ENCODE results near the gene JCAD. TPM values are rescaled to one million over a fixed set of nuclear protein-coding genes. Genes with fewer than 3 reads are reported as not detected.

JCAD gene
- total RNA-seq, 2 donors from 2014 or later = 1.8 to 23.5 TPM

DNA sequence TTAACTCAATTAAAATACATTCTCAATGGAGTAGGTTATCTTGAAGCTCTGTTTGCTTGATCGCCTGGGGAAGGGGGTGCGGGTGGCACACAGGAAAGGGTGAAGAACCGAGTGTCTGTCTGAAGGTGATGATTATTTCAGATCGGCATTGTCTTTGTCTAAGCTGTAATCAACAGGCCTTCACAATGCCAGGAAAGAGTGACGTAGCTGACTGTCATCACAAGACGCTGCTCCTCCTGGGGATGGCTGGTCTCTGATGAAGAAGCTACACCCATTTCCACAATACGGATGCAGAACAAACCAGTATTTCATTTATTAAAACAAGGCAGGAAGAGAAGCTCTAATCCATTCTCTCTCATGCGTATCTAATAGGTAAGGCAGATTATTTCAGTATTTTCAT is 19.4 kb downstream of the JCAD start:
- no peaks in the 10 kb centered on the region for H3K4me1 ChIP-seq
- H3K4me3 ChIP-seq = no peak overlapping the region
- H3K27ac ChIP-seq = no peak overlapping the region
- H3K27me3 ChIP-seq = no peaks in the 10 kb centered on the region
- H3K9me3 ChIP-seq = no peaks in the 10 kb centered on the region
- intact Hi-C loops (cut with DNase I) = no loop called here
- no peak for DNase-seq
- H3K9ac ChIP-seq (ENCODE audit: low read depth in 2 of 2, low read length in 2 of 2) = no peak overlapping the region
- no peaks in the 10 kb centered on the region for H3K36me3 ChIP-seq
- TF ChIP-seq, protein P1, sequence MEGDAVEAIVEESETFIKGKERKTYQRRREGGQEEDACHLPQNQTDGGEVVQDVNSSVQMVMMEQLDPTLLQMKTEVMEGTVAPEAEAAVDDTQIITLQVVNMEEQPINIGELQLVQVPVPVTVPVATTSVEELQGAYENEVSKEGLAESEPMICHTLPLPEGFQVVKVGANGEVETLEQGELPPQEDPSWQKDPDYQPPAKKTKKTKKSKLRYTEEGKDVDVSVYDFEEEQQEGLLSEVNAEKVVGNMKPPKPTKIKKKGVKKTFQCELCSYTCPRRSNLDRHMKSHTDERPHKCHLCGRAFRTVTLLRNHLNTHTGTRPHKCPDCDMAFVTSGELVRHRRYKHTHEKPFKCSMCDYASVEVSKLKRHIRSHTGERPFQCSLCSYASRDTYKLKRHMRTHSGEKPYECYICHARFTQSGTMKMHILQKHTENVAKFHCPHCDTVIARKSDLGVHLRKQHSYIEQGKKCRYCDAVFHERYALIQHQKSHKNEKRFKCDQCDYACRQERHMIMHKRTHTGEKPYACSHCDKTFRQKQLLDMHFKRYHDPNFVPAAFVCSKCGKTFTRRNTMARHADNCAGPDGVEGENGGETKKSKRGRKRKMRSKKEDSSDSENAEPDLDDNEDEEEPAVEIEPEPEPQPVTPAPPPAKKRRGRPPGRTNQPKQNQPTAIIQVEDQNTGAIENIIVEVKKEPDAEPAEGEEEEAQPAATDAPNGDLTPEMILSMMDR (IDR thresholded peaks at IDR 0.05) = no peak

DNA sequence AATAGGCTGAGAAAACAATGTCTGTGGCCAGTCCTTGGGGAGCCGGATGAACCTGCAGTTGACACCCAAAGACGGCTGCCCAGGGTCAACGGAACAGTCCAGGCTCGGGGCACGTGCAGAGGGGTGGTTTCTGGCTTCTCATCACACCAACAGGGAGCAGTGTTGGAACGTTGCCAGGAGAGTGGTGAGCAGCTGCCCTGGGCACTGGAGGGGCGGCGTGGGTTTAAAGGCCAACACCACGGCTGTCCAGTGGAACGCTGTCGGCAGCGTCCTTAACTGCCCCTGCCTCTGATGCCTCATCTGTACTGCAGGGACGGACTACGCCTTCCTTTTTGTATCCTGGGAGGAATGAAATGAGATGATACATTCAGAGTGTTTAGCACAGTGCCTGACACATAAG is 19.8 kb downstream of the JCAD start:
- TF ChIP-seq, protein P1 (IDR thresholded peaks at IDR 0.05) = no peak
- H3K9ac ChIP-seq (ENCODE audit: low read depth in 2 of 2, low read length in 2 of 2) = no peak overlapping the region
- H3K27ac ChIP-seq = no peak overlapping the region
- H3K27me3 ChIP-seq = no peaks in the 10 kb centered on the region
- no peaks in the 10 kb centered on the region for H3K4me1 ChIP-seq
- intact Hi-C loops (cut with DNase I) = no loop called here
- no peaks in the 10 kb centered on the region for H3K9me3 ChIP-seq
- H3K4me3 ChIP-seq = no peak overlapping the region
- no peak for DNase-seq
- no peaks in the 10 kb centered on the region for H3K36me3 ChIP-seq

DNA sequence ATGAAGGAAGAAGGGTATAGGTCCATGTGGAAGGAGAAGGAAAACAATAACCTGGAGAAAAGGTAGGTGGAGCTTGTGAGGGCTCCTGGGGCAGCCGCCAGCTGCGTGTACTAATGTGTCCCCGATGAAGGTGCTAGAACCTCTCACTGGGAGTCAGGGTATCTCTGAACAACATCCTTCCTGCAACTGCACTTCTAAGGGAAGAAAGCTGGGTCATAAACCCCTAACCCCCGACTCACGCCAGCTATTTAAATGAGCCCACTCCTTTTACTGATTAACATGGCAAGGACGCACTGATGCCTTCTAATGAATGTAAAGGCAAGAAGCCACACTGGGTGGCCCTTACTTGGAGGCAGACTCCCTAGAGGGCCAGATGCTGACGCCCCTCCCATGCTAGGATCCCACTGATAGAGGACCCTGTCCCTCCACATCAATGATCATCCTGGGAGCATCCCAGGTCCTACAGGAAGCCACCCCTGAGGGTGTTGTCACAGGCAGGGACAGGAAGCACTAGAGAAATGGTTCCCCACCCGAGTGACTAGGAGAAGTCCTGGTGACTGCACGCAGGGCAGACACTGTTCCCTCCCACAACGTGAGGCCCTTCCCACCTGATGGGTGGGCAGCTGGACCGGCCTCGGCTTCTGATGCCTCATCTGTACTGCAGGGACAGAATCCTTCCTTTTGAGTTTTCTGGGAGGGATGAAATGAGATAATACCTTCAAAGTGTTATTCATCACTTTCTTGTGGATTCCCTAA is 20.4 kb downstream of the JCAD start:
- no peak overlapping the region for H3K27ac ChIP-seq
- no peak overlapping the region for H3K9ac ChIP-seq (ENCODE audit: low read depth in 2 of 2, low read length in 2 of 2)

DNA sequence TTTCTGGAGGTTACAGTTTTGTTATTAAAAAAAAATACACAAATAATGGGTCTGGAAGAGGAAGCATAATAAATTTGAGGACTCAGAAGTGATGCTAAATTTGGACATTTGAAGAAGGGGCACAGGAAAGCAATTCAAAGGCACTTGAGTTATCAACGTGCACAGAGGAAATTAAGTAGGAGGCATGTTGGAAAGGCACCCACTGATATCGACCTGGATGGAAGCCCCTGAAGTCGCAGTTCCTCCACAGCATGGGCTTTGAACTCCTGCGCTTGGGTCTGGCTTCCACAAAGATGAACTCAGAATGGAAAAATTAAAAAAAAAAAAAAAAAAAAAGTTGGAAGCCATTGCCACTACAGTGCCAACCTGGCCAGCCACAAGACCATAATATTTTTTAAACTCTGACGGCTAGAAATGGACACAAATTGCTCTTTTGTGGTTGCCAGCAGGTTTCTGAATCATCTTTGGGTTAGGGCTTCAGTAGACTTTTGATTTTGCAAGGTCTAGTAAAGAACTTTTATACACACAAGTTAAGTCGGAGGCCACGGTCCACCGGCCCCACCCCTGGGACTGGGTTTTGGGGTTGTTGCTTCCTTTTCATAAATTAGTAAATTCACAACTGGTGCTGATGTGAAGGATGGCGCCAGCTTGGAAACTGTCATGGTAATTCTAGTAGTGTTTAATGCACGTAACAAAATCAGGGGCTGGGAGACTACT is 21.6 kb downstream of the JCAD start:
- intact Hi-C loops (cut with DNase I) = no loop called here
- Histone ChIP-seq H3K27me3 (no peaks in the 10 kb centered on the region), H3K36me3 (no peaks in the 10 kb centered on the region), H3K9ac (ENCODE audit: low read depth in 2 of 2, low read length in 2 of 2) (no peak overlapping the region), H3K9me3 (no peaks in the 10 kb centered on the region), H3K27ac (no peak overlapping the region), H3K4me1 (no peaks in the 10 kb centered on the region), H3K4me3 (no peak overlapping the region)
- TF ChIP-seq, protein P1 (IDR thresholded peaks at IDR 0.05) = no peak
- no peak for DNase-seq

More for the DNA sequence above, 20.4 kb downstream of the JCAD start:
- TF ChIP-seq, protein P1 (IDR thresholded peaks at IDR 0.05) = no peak
- Histone ChIP-seq H3K4me1 (no peaks in the 10 kb centered on the region), H3K9me3 (no peaks in the 10 kb centered on the region), H3K4me3 (no peak overlapping the region), H3K27me3 (no peaks in the 10 kb centered on the region), H3K36me3 (no peaks in the 10 kb centered on the region)
- no peak for DNase-seq
- intact Hi-C loops (cut with DNase I) = no loop called here

DNA sequence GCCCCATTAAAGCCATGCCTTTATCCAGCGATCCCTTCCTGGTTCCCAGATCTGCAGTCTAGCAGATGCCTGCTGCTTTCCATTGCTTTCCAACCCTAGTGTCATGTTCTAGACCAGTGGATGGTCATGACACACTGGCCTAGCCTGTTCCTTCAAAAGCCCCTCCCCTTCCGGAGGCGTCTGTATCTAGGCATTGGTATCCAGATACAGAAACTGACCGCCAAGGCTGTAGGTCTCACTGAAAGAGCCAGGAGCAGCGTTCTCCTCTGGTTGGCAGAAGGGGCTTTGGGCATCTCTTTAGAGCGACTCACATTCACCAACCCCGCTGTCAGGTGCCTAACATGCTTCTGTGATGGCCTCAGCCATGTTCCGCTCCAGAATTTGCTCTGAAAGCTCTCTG is 22.6 kb downstream of the JCAD start:
- TF ChIP-seq, protein P1 (IDR thresholded peaks at IDR 0.05) = no peak
- no peak overlapping the region for H3K4me3 ChIP-seq
- H3K27me3 ChIP-seq = no peaks in the 10 kb centered on the region
- DNase-seq = no peak
- no peaks in the 10 kb centered on the region for H3K4me1 ChIP-seq
- no peak overlapping the region for H3K9ac ChIP-seq (ENCODE audit: low read depth in 2 of 2, low read length in 2 of 2)
- no peaks in the 10 kb centered on the region for H3K9me3 ChIP-seq
- intact Hi-C loops (cut with DNase I) = no loop called here
- H3K27ac ChIP-seq = no peak overlapping the region
- H3K36me3 ChIP-seq = no peaks in the 10 kb centered on the region

Data from colonic mucosa (tissue), 4 donors.